Body of pancreas (tissue), 4 donors: Measurements from ENCODE around the gene RPH3AL. TPM values are rescaled to one million over a fixed set of nuclear protein-coding genes. Genes with fewer than 3 reads are reported as not detected.
A peak's percentile ranks its signal among the peaks of the same experiment; 100 is the strongest.

Source experiments
- ATAC-seq: fragments of 150-250 bp; one replicate; pipeline ENCODE4 v1.9.1; 2016
- DNase-seq, 4 donors: peaks; one replicate each; pipeline ENCODE4 v3.0.0-alpha.2; 2019
- H3K27ac ChIP-seq, 4 donors: fragments of 200-600 bp; sonication (generic); 1 replicate in 3 of 4; 2 replicates in 1 of 4; pipeline versions ENCODE4 v1.5.1 to v1.6.1; 2016 to 2019; ENCODE audit warnings: mild to moderate bottlenecking in 1 of 4, mixed read lengths in 1 of 4, moderate library complexity in 1 of 4
- H3K27me3 ChIP-seq, 2 donors: fragments of 200-600 bp; sonication (generic); one replicate each; pipeline ENCODE4 v1.6.0; 2016; ENCODE audit warnings: mild to moderate bottlenecking in 1 of 2
- H3K36me3 ChIP-seq, 2 donors: fragments of 200-600 bp; sonication (generic); replicated peaks in 1 of 2; 2 replicates each; pipeline ENCODE4 v1.5.1; 2016; ENCODE audit warnings: low read depth in 2 of 2; ENCODE audit not compliant: insufficient read depth in 1 of 2
- H3K4me1 ChIP-seq: fragments of 200-600 bp; sonication (generic); one replicate; pipeline ENCODE4 v1.6.0; 2016
- H3K4me3 ChIP-seq, 2 donors: fragments of 200-600 bp; sonication (generic); 1 replicate in 1 of 2; 2 replicates in 1 of 2; pipeline ENCODE4 v1.5.1; 2016 to 2019
- H3K9me3 ChIP-seq, 3 donors: fragments of 200-600 bp; sonication (generic); 1 replicate in 2 of 3; 2 replicates in 1 of 3; pipeline ENCODE4 v1.5.1; 2016
- CTCF ChIP-seq, 7 experiments: fragments of 450-650 bp in 4 of 7; fragments of 200-600 bp in 3 of 7; sonication (generic) in 3 of 7; IDR thresholded peaks; one replicate each; pipeline ENCODE4 v1.5.1; 2016 to 2019; ENCODE audit warnings: antibody characterized with exemption in 7 of 7
- POLR2A ChIP-seq, 3 donors: fragments of 450-650 bp; IDR thresholded peaks; one replicate each; pipeline ENCODE4 v1.6.1; 2016; ENCODE audit warnings: antibody characterized with exemption in 3 of 3, mild to moderate bottlenecking in 2 of 3
- WGBS, 2 donors: methylation state at CpG; one replicate each; pipeline ENCODE4 v1.1.5; 2017; 5-methylcytosine and 5-hydroxymethylcytosine counted together
- intact Hi-C: fragments of 100-400 bp; cut with DNase I; formaldehyde crosslinking; loops from one replicate; pipeline ENCODE4 v1.15.1; 2023
- total RNA-seq, 2 donors: library from RNA; depleted of rRNA; stranded (reverse); fragments of >200 nt; gene quantifications; one replicate each; pipeline ENCODE4 v1.1.0, GENCODE V29; 2016

RPH3AL gene
- total RNA-seq, 2 donors from 2014 or later, result 77.1 to 89.5 TPM

- WGBS, 2 donors, result 96 to 98% methylated on average over 4 of the region's 4 CpGs
- Histone ChIP-seq H3K9me3 (no peaks in the 10 kb centered on the region), H3K4me1 (peaks cover 12% of the 10 kb centered on the region), H3K36me3 (peaks cover 0 to 16% of the 10 kb centered on the region in 2 donors), H3K27me3 (no peaks in the 10 kb centered on the region), H3K4me3 (no peak overlapping the region), H3K27ac (no peak overlapping the region)
- DNase-seq, result peak in 1 of 4 donors; percentile 3
- no peak for TF ChIP-seq POLR2A (IDR thresholded peaks at IDR 0.05)
- intact Hi-C loops, result no loop called here
- no peak for ATAC-seq
Measured at GRCh38 chr17:260944-261343, 91.7 kb downstream of the RPH3AL start.

- H3K27ac ChIP-seq, result no peak overlapping the region
- no peak for ATAC-seq
- DNase-seq, result peak in 1 of 4 donors; percentile 10
Measured at GRCh38 chr17:260031-260791, 92.4 kb downstream of the RPH3AL start.

GRCh38 chr17:259341-259976 lies 93.1 kb downstream of the RPH3AL start:
- 62 to 85% methylated on average over 22 of the region's 22 CpGs for WGBS, 2 donors
- Histone ChIP-seq H3K27me3 (no peaks in the 10 kb centered on the region), H3K27ac (no peak overlapping the region), H3K9me3 (no peaks in the 10 kb centered on the region), H3K4me3 (no peak overlapping the region), H3K36me3 (peaks cover 0 to 14% of the 10 kb centered on the region in 2 donors), H3K4me1 (peaks cover 12% of the 10 kb centered on the region)
- TF ChIP-seq POLR2A (IDR thresholded peaks at IDR 0.05), result no peak
- TF ChIP-seq CTCF (IDR thresholded peaks at IDR 0.05), result no peak
- ATAC-seq (peak; percentile 38), DNase-seq (peak in 1 of 4 donors; percentile 9)
- intact Hi-C loops, result no loop called here

More at GRCh38 chr17:260031-260791, 92.4 kb downstream of the RPH3AL start:
- WGBS, 2 donors, result 79% methylated on average over 9 to 15 of the region's 15 CpGs
- Histone ChIP-seq H3K36me3 (peaks cover 0 to 16% of the 10 kb centered on the region in 2 donors), H3K9me3 (no peaks in the 10 kb centered on the region), H3K4me1 (peaks cover 12% of the 10 kb centered on the region), H3K4me3 (no peak overlapping the region), H3K27me3 (no peaks in the 10 kb centered on the region)
- intact Hi-C loops, result no loop called here
- TF ChIP-seq POLR2A (IDR thresholded peaks at IDR 0.05), result no peak

GRCh38 chr17:258906-259305 lies 93.7 kb downstream of the RPH3AL start:
- H3K9me3 ChIP-seq, result no peaks in the 10 kb centered on the region
- H3K27me3 ChIP-seq, result no peaks in the 10 kb centered on the region
- no peak overlapping the region for H3K27ac ChIP-seq
- intact Hi-C loops, result no loop called here
- no peak for ATAC-seq
- H3K4me3 ChIP-seq, result no peak overlapping the region
- TF ChIP-seq POLR2A (IDR thresholded peaks at IDR 0.05) (no peak), CTCF (IDR thresholded peaks at IDR 0.05) (no peak)
- H3K4me1 ChIP-seq, result peaks cover 12% of the 10 kb centered on the region
- peaks cover 0 to 11% of the 10 kb centered on the region in 2 donors for H3K36me3 ChIP-seq
- DNase-seq, result peak in 1 of 4 donors; percentile 9
- 95% methylated on average over 11 to 12 of the region's 12 CpGs for WGBS, 2 donors

DNA sequence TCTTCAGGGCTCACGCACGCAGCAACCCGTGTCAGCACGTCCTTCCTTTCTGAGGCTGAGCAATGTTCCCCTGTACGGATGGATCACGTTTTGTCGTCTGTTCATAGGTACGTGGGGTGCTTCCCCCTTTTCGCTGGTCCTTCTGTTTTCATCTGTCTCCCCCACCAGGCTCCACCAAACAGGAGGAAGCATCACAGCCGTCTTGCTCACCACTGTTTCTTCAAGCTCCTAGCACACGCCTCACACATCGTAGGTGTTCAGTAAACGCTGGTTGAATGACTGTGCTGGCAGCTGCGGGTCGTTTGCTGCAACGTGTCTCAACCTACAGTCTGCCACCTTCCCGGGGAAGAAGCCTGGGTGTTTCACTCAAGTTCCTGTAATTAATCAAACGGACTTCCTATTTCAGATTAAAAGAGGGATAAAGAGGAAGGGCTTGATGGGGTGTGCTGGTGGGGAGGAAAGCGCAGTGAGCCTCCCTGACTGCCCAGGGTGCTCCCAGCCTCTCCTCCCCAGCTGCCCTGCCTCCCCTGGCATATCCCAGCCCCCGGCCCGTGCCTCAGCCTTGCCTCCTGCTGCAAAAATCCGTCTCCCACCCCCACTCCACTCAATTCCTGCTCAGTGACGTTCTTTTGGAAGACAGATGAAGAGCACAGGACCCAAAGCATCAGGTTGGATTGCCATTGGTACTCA lies 94.4 kb downstream of the RPH3AL start:
- DNase-seq, result peak in 1 of 4 donors; percentile 6
- ATAC-seq, result no peak
- H3K4me1 ChIP-seq, result peaks cover 12% of the 10 kb centered on the region
- TF ChIP-seq CTCF (IDR thresholded peaks at IDR 0.05) (no peak), POLR2A (IDR thresholded peaks at IDR 0.05) (no peak)
- no peaks in the 10 kb centered on the region for H3K27me3 ChIP-seq
- H3K36me3 ChIP-seq, result peaks cover 0 to 8% of the 10 kb centered on the region in 2 donors
- no peak overlapping the region for H3K27ac ChIP-seq
- no peaks in the 10 kb centered on the region for H3K9me3 ChIP-seq
- no peak overlapping the region for H3K4me3 ChIP-seq
- WGBS, 2 donors, result 58 to 91% methylated on average over 23 of the region's 23 CpGs
- intact Hi-C loops, result no loop called here
